ENCODE data around the gene HHIPL1.

- TF ChIP-seq CTCF (IDR thresholded peaks at IDR 0.05), result no peak
- no peak for TF ChIP-seq POLR2A (IDR thresholded peaks at IDR 0.05)
Observed at GRCh38 chr14:99728981-99729451, 84.1 kb downstream of the HHIPL1 start.
